HG03565 (cell line): ENCODE measurements around the gene PICALM.
"Not testable (repeated sequence)": the region's sequence is repeated elsewhere in the genome, so short reads cannot be mapped to it uniquely, and the experiment has no call there.

Experiments
- ATAC-seq: cut with Tn5 transposase; IDR thresholded peaks from one replicate; pipeline ENCODE4 v1.9.1; 2021; ENCODE audit warnings: mild to moderate bottlenecking, moderate library complexity; ENCODE audit not compliant: unreplicated experiment

The PICALM gene

GRCh38 chr11:86068951-86069407, at the start of gene PICALM:
TSS of gene PICALM (minus strand) at chr11:86069084. CDS start at chr11:86068780, 304 bp downstream.
- peak; percentile 81 for ATAC-seq

- ATAC-seq: no peak
Measured at GRCh38 chr11:86118253-86118652, 49.4 kb upstream of the PICALM start.

- no peak for ATAC-seq
Measured at GRCh38 chr11:86117712-86118063, 48.8 kb upstream of the PICALM start.

- no peak for ATAC-seq
Measured at GRCh38 chr11:86117001-86117711, 48.3 kb upstream of the PICALM start.

- ATAC-seq: peak; percentile 92
Measured at GRCh38 chr11:86116386-86116726, 47.5 kb upstream of the PICALM start.

GRCh38 chr11:86115542-86116385, 46.9 kb upstream of the PICALM start:
- ATAC-seq: peak; percentile 26

- no peak for ATAC-seq
Measured at GRCh38 chr11:86108890-86109638, 40.2 kb upstream of the PICALM start.

GRCh38 chr11:86108191-86108590, 39.3 kb upstream of the PICALM start:
- no peak for ATAC-seq

GRCh38 chr11:86106916-86107315, 38.0 kb upstream of the PICALM start:
- ATAC-seq: no peak

- not testable (repeated sequence) for ATAC-seq
Measured at GRCh38 chr11:86106031-86106430, 37.1 kb upstream of the PICALM start.

GRCh38 chr11:86105601-86106000, 36.7 kb upstream of the PICALM start:
- not testable (repeated sequence) for ATAC-seq

- ATAC-seq: no peak
Measured at GRCh38 chr11:86103808-86104207, 34.9 kb upstream of the PICALM start.

- ATAC-seq: no peak
Measured at GRCh38 chr11:86101941-86102407, 33.1 kb upstream of the PICALM start.

GRCh38 chr11:86101493-86101892, 32.6 kb upstream of the PICALM start:
- no peak for ATAC-seq

- ATAC-seq: no peak
Measured at GRCh38 chr11:86099874-86100273, 31.0 kb upstream of the PICALM start.

- no peak for ATAC-seq
Measured at GRCh38 chr11:86097980-86098379, 29.1 kb upstream of the PICALM start.

- no peak for ATAC-seq
Measured at GRCh38 chr11:86091566-86091965, 22.7 kb upstream of the PICALM start.

- ATAC-seq: no peak
Measured at GRCh38 chr11:86091086-86091485, 22.2 kb upstream of the PICALM start.

- no peak for ATAC-seq
Measured at GRCh38 chr11:86089659-86090058, 20.8 kb upstream of the PICALM start.

GRCh38 chr11:86087688-86088087, 18.8 kb upstream of the PICALM start:
- not testable (repeated sequence) for ATAC-seq

GRCh38 chr11:86087256-86087655, 18.4 kb upstream of the PICALM start:
- ATAC-seq: no peak
